ENCODE data around the gene FAM171A1.

Gene FAM171A1

GRCh38 chr10:15216700-15217099 is 154.4 kb downstream of the FAM171A1 start:
- no peak for TF ChIP-seq CTCF (IDR thresholded peaks at IDR 0.05; ENCODE audit: low read length)
- TF ChIP-seq EZH2phosphoT487 (IDR thresholded peaks at IDR 0.05; ENCODE audit: low read length), result no peak
- no peak for TF ChIP-seq EZH2 (optimal IDR thresholded peaks at IDR 0.05; ENCODE audit: low read depth, low read length)
- Histone ChIP-seq H3K9me2 (replicated peaks; ENCODE audit: insufficient read depth, low read length) (no peaks in the 10 kb centered on the region), H3K36me3 (replicated peaks; ENCODE audit: insufficient read depth, low read length) (no peaks in the 10 kb centered on the region), H3K9ac (ENCODE audit: low read length) (no peak overlapping the region), H3K27ac (ENCODE audit: low read length) (no peak overlapping the region), H3K4me2 (ENCODE audit: low read depth, low read length) (no peak overlapping the region), H3K4me1 (ENCODE audit: low read length) (no peaks in the 10 kb centered on the region), H3K27me3 (replicated peaks; ENCODE audit: insufficient read depth, low read length) (no peaks in the 10 kb centered on the region), H3F3A (ENCODE audit: insufficient read depth, low read length) (no peaks in the 10 kb centered on the region), H3K79me2 (ENCODE audit: low read length) (no peaks in the 10 kb centered on the region), H2AFZ (ENCODE audit: low read length) (no peak overlapping the region), H3K4me3 (ENCODE audit: low read length) (no peak overlapping the region), H3K9me3 (replicated peaks; ENCODE audit: insufficient read depth, low read length) (no peaks in the 10 kb centered on the region), H4K20me1 (ENCODE audit: insufficient read depth, low read length) (no peaks in the 10 kb centered on the region)
- DNase-seq, result no peak

- Histone ChIP-seq H3K27ac (ENCODE audit: low read length) (no peak overlapping the region), H3K36me3 (replicated peaks; ENCODE audit: insufficient read depth, low read length) (no peaks in the 10 kb centered on the region), H3K4me1 (ENCODE audit: low read length) (peaks cover 7% of the 10 kb centered on the region; the same call in 1 of the 2 replicates), H3K27me3 (replicated peaks; ENCODE audit: insufficient read depth, low read length) (no peaks in the 10 kb centered on the region), H3K4me3 (ENCODE audit: low read length) (no peak overlapping the region), H4K20me1 (ENCODE audit: insufficient read depth, low read length) (no peaks in the 10 kb centered on the region), H3K9me3 (replicated peaks; ENCODE audit: insufficient read depth, low read length) (no peaks in the 10 kb centered on the region), H3F3A (ENCODE audit: insufficient read depth, low read length) (no peaks in the 10 kb centered on the region), H2AFZ (ENCODE audit: low read length) (no peak overlapping the region), H3K9ac (ENCODE audit: low read length) (no peak overlapping the region), H3K9me2 (replicated peaks; ENCODE audit: insufficient read depth, low read length) (no peaks in the 10 kb centered on the region), H3K79me2 (ENCODE audit: low read length) (no peaks in the 10 kb centered on the region), H3K4me2 (ENCODE audit: low read depth, low read length) (no peak overlapping the region)
- TF ChIP-seq CTCF (IDR thresholded peaks at IDR 0.05; ENCODE audit: low read length), result no peak
- TF ChIP-seq EZH2phosphoT487 (IDR thresholded peaks at IDR 0.05; ENCODE audit: low read length), result no peak
- TF ChIP-seq EZH2 (optimal IDR thresholded peaks at IDR 0.05; ENCODE audit: low read depth, low read length), result no peak
- DNase-seq, result no peak
These were observed 156.9 kb downstream of the FAM171A1 start for GRCh38 chr10:15214237-15214636.

GRCh38 chr10:15213461-15213861 is 157.6 kb downstream of the FAM171A1 start:
- TF ChIP-seq EZH2phosphoT487 (IDR thresholded peaks at IDR 0.05; ENCODE audit: low read length), result no peak
- no peak for TF ChIP-seq EZH2 (optimal IDR thresholded peaks at IDR 0.05; ENCODE audit: low read depth, low read length)
- TF ChIP-seq CTCF (IDR thresholded peaks at IDR 0.05; ENCODE audit: low read length), result no peak
- no peaks in the 10 kb centered on the region for H3K9me3 ChIP-seq (replicated peaks; ENCODE audit: insufficient read depth, low read length)

More at GRCh38 chr10:15213461-15213861, 157.6 kb downstream of the FAM171A1 start:
- peaks cover 6% of the 10 kb centered on the region for H3F3A ChIP-seq (ENCODE audit: insufficient read depth, low read length)
- no peaks in the 10 kb centered on the region for H4K20me1 ChIP-seq (ENCODE audit: insufficient read depth, low read length)
- no peaks in the 10 kb centered on the region for H3K27me3 ChIP-seq (replicated peaks; ENCODE audit: insufficient read depth, low read length)
- no peaks in the 10 kb centered on the region for H3K79me2 ChIP-seq (ENCODE audit: low read length)
- no peak overlapping the region for H2AFZ ChIP-seq (ENCODE audit: low read length)
- H3K27ac ChIP-seq (ENCODE audit: low read length), result no peak overlapping the region
- H3K4me3 ChIP-seq (ENCODE audit: low read length), result no peak overlapping the region
- H3K36me3 ChIP-seq (replicated peaks; ENCODE audit: insufficient read depth, low read length), result no peaks in the 10 kb centered on the region
- H3K9ac ChIP-seq (ENCODE audit: low read length), result no peak overlapping the region
- peaks cover 10% of the 10 kb centered on the region for H3K4me1 ChIP-seq (ENCODE audit: low read length)
- no peak overlapping the region for H3K4me2 ChIP-seq (ENCODE audit: low read depth, low read length)
- no peak for DNase-seq
- no peaks in the 10 kb centered on the region for H3K9me2 ChIP-seq (replicated peaks; ENCODE audit: insufficient read depth, low read length)
